Esophagus (tissue), 2 donors: ENCODE results near the gene PRR30. TPM values are rescaled to one million over a fixed set of nuclear protein-coding genes. Genes with fewer than 3 reads are reported as not detected.

Experiments
- H3K27ac ChIP-seq, 2 donors: one replicate each; pipeline ENCODE4 v1.5.1; 2013; ENCODE audit warnings: low read depth in 2 of 2, mild to moderate bottlenecking in 2 of 2, inconsistent platforms in 1 of 2, low read length in 1 of 2, moderate library complexity in 1 of 2
- H3K27me3 ChIP-seq, 2 donors: one replicate each; pipeline ENCODE4 v1.6.1; 2013; ENCODE audit warnings: low read length in 2 of 2, control low read depth in 1 of 2, mild to moderate bottlenecking in 1 of 2; ENCODE audit not compliant: insufficient read depth in 2 of 2, control insufficient read depth in 1 of 2
- H3K36me3 ChIP-seq, 2 donors: one replicate each; pipeline ENCODE4 v1.6.1; 2013; ENCODE audit warnings: low read length in 1 of 2; ENCODE audit not compliant: control insufficient read depth in 2 of 2, insufficient read depth in 2 of 2
- H3K4me1 ChIP-seq, 2 donors: one replicate each; pipeline ENCODE4 v1.6.1; 2013; ENCODE audit warnings: low read length in 1 of 2; ENCODE audit not compliant: control insufficient read depth in 2 of 2, insufficient read depth in 2 of 2
- H3K4me3 ChIP-seq, 2 donors: one replicate each; pipeline ENCODE4 v1.5.1; 2013; ENCODE audit warnings: low read length in 2 of 2, mild to moderate bottlenecking in 2 of 2, low read depth in 1 of 2, moderate library complexity in 1 of 2
- H3K9me3 ChIP-seq, 2 donors: one replicate each; pipeline ENCODE4 v1.6.1; 2013; ENCODE audit warnings: mild to moderate bottlenecking in 2 of 2, low read depth in 1 of 2, low read length in 1 of 2, moderate library complexity in 1 of 2; ENCODE audit not compliant: control insufficient read depth in 2 of 2, insufficient read depth in 1 of 2
- WGBS, 2 donors: extraction: QIAGEN DNeasy Blood & Tissue Kit; methylation state at CpG; one replicate each; pipeline ENCODE4 v1.1.7; 2013; 5-methylcytosine and 5-hydroxymethylcytosine counted together
- polyA plus RNA-seq, 2 donors: library from polyadenylated mRNA; stranded (reverse); fragments of 200-250 nt; gene quantifications; one replicate each; pipeline ENCODE4 v1.2.3, GENCODE V29; 2013
- donor health status: healthy with polysubstance abuse.
- donor health status: Bipolar disorder and iron deficiency.

PRR30 gene
- polyA plus RNA-seq, 2 donors: not detected

GRCh38 chr2:27092696-27093429, 46.3 kb downstream of the PRR30 start:
- no peaks in the 10 kb centered on the region for H3K27me3 ChIP-seq
- peaks cover 0 to 2% of the 10 kb centered on the region in 2 donors for H3K36me3 ChIP-seq
- WGBS, 2 donors: 60 to 77% methylated on average over 9 to 10 of the region's 10 CpGs
- no peak overlapping the region for H3K27ac ChIP-seq
- H3K4me1 ChIP-seq: peaks cover 0 to 10% of the 10 kb centered on the region in 2 donors
- H3K9me3 ChIP-seq: no peaks in the 10 kb centered on the region
- no peak overlapping the region for H3K4me3 ChIP-seq

- peaks cover under 1 to 14% of the 10 kb centered on the region in 2 donors for H3K4me1 ChIP-seq
- no peak overlapping the region for H3K4me3 ChIP-seq
- 74 to 81% methylated on average over 25 of the region's 25 CpGs for WGBS, 2 donors
- H3K36me3 ChIP-seq: peaks cover 0 to 2% of the 10 kb centered on the region in 2 donors
- no peaks in the 10 kb centered on the region for H3K9me3 ChIP-seq
- H3K27me3 ChIP-seq: no peaks in the 10 kb centered on the region
- H3K27ac ChIP-seq: no peak overlapping the region
These were observed 47.2 kb downstream of the PRR30 start for GRCh38 chr2:27091746-27092695.

GRCh38 chr2:27089111-27089954, 49.9 kb downstream of the PRR30 start:
- 88 to 90% methylated on average over 14 of the region's 14 CpGs for WGBS, 2 donors
- H3K4me3 ChIP-seq: no peak overlapping the region

GRCh38 chr2:27088634-27089033, 50.6 kb downstream of the PRR30 start:
- no peaks in the 10 kb centered on the region for H3K27me3 ChIP-seq
- peaks cover 0 to 2% of the 10 kb centered on the region in 2 donors for H3K36me3 ChIP-seq
- H3K9me3 ChIP-seq: no peaks in the 10 kb centered on the region
- H3K27ac ChIP-seq: no peak overlapping the region
- H3K4me3 ChIP-seq: no peak overlapping the region
- peaks cover 4 to 10% of the 10 kb centered on the region in 2 donors for H3K4me1 ChIP-seq
- 86 to 95% methylated on average over 6 of the region's 6 CpGs for WGBS, 2 donors

More at GRCh38 chr2:27089111-27089954, 49.9 kb downstream of the PRR30 start:
- Histone ChIP-seq H3K4me1 (peaks cover 4 to 10% of the 10 kb centered on the region in 2 donors), H3K36me3 (peaks cover 0 to 2% of the 10 kb centered on the region in 2 donors), H3K27me3 (no peaks in the 10 kb centered on the region), H3K27ac (no peak overlapping the region), H3K9me3 (no peaks in the 10 kb centered on the region)

- Histone ChIP-seq H3K36me3 (peaks cover 0 to 2% of the 10 kb centered on the region in 2 donors), H3K4me1 (peaks cover 4 to 10% of the 10 kb centered on the region in 2 donors), H3K4me3 (no peak overlapping the region), H3K9me3 (no peaks in the 10 kb centered on the region), H3K27ac (no peak overlapping the region), H3K27me3 (no peaks in the 10 kb centered on the region)
- WGBS, 2 donors: 86 to 87% methylated on average over 5 of the region's 5 CpGs
These were observed 51.3 kb downstream of the PRR30 start for GRCh38 chr2:27087823-27088410.

Other genes with a start within 250 kb of the PRR30 start
- gene MAPRE3, start 168.8 kb downstream of the PRR30 start, polyA plus RNA-seq: 10 to 100 TPM in 1 of 2 donors, 1 to 10 TPM in 1; 7.4 to 13.4 TPM
- 10 to 100 TPM; 29.0 to 35.2 TPM for gene TMEM214, start 106.4 kb downstream of the PRR30 start, polyA plus RNA-seq
- gene AGBL5, start 87.7 kb downstream of the PRR30 start, polyA plus RNA-seq: 10 to 100 TPM in 1 of 2 donors, 1 to 10 TPM in 1; 7.6 to 10.6 TPM
- 100 to 1,000 TPM; 203 to 358 TPM for gene OST4, start 67.8 kb downstream of the PRR30 start, polyA plus RNA-seq
- 10 to 100 TPM; 10.7 to 12.1 TPM for gene EMILIN1, start 60.8 kb downstream of the PRR30 start, polyA plus RNA-seq
- 1 to 10 TPM; 2.2 to 3.3 TPM for gene KHK, start 52.6 kb downstream of the PRR30 start, polyA plus RNA-seq
- gene CGREF1, start 20.3 kb downstream of the PRR30 start, polyA plus RNA-seq: 1 to 10 TPM; 2.4 to 3.4 TPM
- gene ABHD1, start 15.6 kb downstream of the PRR30 start, polyA plus RNA-seq: under 1 TPM; 0.08 to 0.31 TPM
- 10 to 100 TPM; 24.1 to 29.7 TPM for gene PREB, start 4.8 kb downstream of the PRR30 start, polyA plus RNA-seq
- under 1 TPM in 1 of 2 donors, not detected in 1; 0.02 TPM for gene TCF23, start 9.6 kb upstream of the PRR30 start, polyA plus RNA-seq
- 10 to 100 TPM; 66.2 to 92.7 TPM for gene ATRAID, start 72.6 kb upstream of the PRR30 start, polyA plus RNA-seq
- 10 to 100 TPM; 11.4 to 13.5 TPM for gene SLC5A6, start 72.9 kb upstream of the PRR30 start, polyA plus RNA-seq
- gene CAD, start 78.0 kb upstream of the PRR30 start, polyA plus RNA-seq: 10 to 100 TPM; 16.8 to 18.3 TPM
- under 1 TPM; 0.08 to 0.09 TPM for gene SLC30A3, start 123.6 kb upstream of the PRR30 start, polyA plus RNA-seq
- gene DNAJC5G, start 136.0 kb upstream of the PRR30 start, polyA plus RNA-seq: under 1 TPM; 0.05 to 0.14 TPM
- gene TRIM54, start 143.0 kb upstream of the PRR30 start, polyA plus RNA-seq: under 1 TPM; 0.05 to 0.18 TPM
- 1 to 10 TPM in 1 of 2 donors, under 1 TPM in 1; 0.41 to 1.1 TPM for gene UCN, start 169.0 kb upstream of the PRR30 start, polyA plus RNA-seq
- gene MPV17, start 183.7 kb upstream of the PRR30 start, polyA plus RNA-seq: 10 to 100 TPM; 44.9 to 71.2 TPM
- 10 to 100 TPM; 41.5 to 43.8 TPM for gene GTF3C2, start 217.4 kb upstream of the PRR30 start, polyA plus RNA-seq
- 10 to 100 TPM; 44.1 to 55.5 TPM for gene EIF2B4, start 230.9 kb upstream of the PRR30 start, polyA plus RNA-seq
- gene SNX17, start 231.2 kb upstream of the PRR30 start, polyA plus RNA-seq: 10 to 100 TPM; 36.9 to 61.7 TPM
- gene ZNF513, start 241.3 kb upstream of the PRR30 start, polyA plus RNA-seq: 10 to 100 TPM; 20.0 to 34.5 TPM